Hypothalamus (tissue), 51 donors: Measurements from ENCODE around the gene KIF25.
A peak's percentile ranks its signal among the peaks of the same experiment; 100 is the strongest.

Experiments used
- DNase-seq, 51 donors: peaks; one replicate each; lab custom pipeline; 2025; lab: John Stamatoyannopoulos, UW

The KIF25 gene, protein sequence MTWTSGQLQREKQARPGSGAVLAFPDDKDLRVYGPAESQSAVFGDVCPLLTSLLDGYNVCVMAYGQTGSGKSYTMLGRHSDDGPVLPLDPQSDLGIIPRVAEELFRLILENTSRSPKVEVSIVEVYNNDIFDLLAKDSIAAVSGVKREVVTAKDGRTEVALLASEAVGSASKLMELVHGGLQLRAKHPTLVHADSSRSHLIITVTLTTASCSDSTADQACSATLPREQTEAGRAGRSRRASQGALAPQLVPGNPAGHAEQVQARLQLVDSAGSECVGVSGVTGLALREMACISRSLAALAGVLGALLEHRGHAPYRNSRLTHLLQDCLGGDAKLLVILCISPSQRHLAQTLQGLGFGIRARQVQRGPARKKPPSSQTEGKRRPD

DNA sequence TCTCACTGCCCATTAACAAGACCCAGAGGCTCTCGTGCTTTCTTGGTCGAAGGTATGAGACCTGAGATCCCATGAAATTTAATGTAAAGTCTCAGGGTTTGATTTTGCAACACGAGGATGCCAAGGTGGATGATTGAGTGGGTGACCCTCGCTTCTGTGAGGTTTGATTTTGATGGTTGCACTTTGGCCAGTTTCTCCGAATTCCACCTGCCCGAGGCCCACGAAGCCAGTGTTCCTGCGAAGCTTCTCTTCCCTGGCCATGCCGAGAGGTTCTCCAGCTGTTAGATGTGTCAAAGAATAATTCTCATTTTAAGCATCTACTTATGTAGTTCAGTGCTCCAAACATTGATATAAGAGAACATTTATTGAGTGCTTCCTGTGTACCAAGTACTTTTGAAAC lies at the start of gene KIF25:
Gene KIF25, plus strand, starts transcription at position 30 of the 400 bp plus-strand sequence. CDS start 31,915 bp downstream, outside the sequence.
- DNase-seq, result no peak

DNA sequence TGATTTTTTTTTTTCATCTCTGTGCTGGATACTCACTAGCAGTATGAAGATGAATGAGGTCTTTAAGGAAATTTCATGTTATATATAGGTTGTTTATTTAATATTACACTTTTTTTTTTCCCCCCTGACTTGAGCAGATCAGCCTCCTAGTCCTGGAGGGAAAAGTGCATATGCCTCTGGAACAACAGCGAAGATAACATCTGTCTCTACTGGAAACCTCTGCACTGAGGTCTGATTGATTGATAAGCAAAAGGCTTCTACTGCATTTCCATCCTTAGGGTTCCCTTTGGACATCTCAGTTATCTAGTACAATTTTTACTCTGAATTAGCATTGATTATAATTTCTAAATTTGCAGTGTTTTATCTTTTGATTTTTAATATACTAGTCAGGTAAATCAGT lies 49.8 kb upstream of the KIF25 start:
- no peak for DNase-seq

DNA sequence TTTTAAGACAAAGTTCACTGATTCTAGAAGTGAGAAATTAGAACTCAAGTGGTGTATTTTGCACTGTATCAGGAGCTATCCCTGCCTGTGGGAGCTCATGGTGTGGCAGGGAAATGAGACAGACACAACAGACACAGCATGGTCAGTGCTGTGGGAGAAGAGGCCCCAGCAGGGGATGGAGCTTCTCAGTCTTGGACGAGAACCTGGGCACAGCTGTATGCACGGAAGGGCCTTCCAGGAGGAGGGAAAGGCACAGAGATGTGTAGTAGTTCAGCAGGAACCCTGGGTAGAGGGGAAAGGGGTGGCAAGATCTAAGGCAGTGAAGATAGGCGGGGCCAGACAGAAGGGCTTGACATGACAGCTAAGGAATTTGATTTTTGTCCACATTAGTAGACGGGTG lies 48.8 kb upstream of the KIF25 start:
- no peak for DNase-seq

DNA sequence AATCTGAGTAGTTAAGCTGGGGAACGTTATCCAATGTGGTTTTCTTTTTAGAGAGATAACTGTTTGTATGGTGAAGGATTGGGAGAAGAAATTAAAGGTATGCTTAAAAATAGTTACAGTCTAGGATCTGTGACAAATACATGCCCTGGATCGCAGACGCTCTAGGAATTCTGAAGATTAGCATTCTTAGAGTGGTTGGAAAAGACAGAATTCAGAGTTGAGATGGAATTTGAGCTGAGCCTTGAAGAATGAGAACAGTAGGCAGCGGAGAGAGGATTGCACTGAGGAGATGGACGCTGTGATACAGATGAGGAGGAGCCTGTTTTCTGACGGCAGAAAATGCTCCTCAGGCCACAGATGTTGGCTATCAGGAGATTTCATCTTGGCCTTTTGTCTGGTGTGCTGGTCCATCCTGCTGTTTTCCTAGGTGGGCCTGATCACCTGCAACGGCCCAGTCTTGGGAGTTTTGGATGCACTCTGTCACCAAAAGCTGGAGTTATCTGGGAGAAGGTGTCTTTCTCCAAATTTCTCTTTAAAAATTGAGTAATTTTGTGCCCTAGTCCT lies 48.3 kb upstream of the KIF25 start:
- no peak for DNase-seq

DNA sequence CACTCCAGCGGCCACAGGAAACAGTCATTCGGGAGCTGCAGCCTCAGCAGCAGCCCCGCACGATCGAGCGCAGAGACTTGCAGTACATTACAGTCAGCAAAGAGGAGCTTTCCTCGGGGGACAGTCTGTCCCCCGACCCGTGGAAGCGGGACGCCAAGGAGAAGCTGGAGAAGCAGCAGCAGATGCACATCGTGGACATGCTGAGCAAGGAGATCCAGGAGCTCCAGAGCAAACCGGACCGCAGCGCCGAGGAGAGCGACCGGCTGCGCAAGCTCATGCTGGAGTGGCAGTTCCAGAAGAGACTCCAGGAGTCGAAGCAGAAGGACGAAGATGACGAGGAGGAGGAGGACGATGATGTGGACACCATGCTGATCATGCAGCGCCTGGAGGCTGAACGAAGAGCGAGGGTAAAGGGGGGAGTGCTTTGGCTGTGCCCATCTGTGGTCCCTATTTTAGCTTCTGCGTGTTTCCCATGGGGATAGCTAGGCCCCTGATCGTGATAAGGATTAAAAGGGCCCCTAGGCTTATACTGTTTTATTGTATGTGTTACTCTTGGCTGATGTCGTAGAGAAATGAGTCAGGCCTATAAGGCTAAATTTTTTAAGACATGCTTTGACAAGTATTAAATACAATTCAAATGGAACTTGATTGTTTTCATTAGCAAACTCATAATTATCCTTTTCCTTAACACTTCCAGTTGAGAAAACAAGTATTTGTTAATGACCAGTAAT lies 45.5 kb upstream of the KIF25 start:
- no peak for DNase-seq

DNA sequence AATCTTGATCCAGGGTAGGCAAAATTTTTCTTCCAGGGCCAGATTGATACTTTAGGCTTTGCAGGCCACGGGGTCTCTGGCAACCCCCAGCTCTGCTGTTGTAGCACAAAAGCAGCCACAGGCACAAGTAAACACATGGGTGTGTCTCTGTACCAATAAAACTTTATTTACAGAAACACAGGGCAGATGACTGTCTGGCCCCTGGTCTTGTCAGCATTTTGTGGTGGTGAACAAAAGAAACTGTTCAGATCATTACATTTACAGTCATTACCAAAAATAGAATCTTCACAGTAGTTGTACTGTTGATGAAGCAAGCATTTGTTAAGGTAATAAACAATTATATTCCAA lies 45.0 kb upstream of the KIF25 start:
- DNase-seq, result no peak

DNA sequence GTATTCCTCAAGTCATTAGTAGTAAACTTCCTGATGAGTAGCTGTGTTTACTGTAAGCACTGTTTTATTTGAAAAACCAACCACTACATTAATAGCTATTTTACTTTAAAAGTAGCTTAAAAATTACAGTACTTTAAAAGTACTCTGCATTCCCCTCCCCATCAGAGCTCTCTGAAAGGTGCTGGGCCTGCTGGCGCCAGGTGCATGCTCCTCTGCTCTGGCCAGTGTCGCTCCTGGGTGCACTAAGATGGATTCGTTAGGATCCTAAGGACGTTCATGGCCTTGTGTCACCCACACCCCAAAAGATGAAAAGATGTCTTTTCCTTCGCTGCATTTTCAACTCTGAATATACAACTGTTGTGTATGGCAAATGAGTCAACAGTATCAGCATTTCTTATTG lies 43.9 kb upstream of the KIF25 start:
- DNase-seq, result no peak

DNA sequence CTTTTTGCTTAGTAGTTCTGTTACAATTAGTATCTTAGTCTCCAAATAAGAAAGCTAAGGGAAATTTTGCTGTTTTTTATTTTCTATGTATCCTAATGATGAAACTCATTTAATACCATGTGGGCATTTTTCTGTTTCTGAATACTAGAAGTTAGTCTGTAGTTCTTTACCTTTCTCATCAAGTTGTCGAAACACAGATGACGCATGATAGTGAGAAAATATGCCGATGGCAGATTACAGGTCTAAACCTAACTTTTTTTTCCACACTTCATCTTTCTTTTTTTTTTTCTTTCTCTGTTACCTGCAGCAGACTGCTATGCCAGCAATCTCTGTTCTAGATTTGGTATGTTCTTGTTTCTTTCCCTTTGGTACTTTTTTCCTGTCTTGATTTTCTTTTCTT lies 43.3 kb upstream of the KIF25 start:
- no peak for DNase-seq

DNA sequence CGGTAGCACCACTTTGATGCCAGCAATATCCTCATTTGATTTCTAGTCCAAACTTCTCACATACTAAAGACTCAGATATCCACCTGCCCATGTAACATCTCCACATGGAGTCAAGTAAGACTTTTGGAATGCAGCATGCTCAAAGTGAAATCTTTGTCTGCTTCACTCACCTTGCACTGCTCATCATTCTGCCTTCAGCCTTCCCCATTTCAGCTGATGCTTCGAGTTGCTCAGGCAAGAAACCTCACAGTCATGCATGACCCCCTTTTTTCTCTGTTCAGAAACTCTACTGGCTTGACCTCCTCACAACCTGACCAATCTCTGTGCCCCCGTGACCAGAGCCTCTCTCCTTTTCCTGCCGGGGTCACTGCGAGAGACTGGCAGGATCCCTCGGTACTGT lies 41.0 kb upstream of the KIF25 start:
- DNase-seq, result no peak

DNA sequence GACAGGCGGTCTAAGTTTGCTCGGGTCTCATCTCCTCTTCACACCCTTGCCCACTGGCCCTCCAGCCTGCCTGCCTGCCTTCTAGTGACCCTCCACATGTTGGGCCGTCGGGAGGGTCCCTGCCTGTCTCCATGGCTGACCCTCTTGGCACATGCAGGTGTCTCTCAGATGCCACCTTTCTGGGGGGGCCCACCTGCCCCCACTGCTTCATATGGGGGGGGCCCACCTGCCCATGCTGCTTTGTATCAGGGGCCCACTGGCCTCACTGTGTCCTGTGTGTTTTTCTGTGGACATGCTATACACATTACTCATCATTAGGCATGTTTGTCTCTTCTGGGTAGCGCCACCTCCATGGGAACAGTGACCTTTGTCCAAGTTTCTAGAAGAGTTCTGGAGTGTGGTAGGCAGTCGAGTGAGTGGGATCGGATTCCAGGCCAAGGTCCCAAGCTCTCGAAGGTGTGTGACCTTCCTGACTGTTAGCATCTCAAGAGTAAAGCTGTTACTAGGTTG lies 40.4 kb upstream of the KIF25 start:
- DNase-seq, result no peak

DNA sequence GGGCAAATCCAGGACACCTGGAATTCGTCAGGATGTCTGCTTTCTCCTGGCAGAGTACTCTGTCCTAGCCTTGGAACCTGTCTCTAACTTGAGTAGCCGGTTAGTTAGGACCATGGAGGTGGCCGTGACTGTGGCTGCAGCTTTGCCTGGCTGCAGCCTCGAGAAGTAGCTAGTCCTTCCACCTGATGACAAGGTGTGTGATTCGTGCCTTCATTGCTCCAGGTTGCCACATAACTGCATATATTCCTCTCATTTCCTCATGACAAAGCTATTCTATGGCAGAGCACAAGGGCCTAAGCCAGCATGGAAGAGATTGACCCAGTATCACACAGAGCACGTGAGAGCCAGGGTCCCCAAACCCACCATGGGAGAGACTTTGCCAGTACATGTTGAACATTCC lies 39.8 kb upstream of the KIF25 start:
- DNase-seq, result no peak

DNA sequence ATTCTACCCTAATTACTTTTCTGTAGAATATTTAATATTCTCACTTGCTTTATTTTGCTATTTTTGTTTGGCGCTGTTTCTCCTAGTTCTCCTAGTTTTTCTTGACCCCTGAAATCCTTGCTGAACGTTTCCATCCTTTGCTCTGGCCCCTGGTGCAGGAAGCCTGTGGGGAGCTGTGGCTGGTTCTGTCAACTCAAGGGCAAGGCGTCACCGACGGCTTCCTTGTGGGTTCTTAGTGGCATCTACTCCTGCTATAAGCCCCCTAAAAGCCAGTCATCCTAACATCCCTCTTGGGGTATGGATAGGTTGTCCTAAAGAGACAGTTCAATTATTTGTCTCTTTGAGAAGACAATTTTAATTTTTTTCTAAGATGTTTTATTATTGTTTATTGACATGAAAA lies 36.9 kb upstream of the KIF25 start:
- no peak for DNase-seq

DNA sequence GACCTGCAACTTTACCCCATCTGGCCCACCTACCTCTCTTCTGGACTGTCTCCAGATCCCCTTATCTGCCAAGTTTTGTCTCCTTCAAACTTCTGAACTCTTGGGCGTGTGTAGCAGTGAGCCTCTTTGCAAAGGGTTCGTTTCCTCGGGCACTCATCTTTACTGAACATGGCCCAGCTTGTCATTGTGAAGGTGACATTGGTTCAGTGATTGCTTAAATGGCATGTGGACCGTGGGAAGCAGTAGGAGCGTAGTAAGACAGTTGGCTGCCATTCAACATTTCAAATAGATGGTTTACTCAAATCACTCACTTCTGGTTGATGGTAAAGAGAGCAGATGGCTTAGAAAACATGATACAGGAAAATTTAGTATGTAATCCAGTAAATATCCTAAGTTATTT lies 34.8 kb upstream of the KIF25 start:
- no peak for DNase-seq

DNA sequence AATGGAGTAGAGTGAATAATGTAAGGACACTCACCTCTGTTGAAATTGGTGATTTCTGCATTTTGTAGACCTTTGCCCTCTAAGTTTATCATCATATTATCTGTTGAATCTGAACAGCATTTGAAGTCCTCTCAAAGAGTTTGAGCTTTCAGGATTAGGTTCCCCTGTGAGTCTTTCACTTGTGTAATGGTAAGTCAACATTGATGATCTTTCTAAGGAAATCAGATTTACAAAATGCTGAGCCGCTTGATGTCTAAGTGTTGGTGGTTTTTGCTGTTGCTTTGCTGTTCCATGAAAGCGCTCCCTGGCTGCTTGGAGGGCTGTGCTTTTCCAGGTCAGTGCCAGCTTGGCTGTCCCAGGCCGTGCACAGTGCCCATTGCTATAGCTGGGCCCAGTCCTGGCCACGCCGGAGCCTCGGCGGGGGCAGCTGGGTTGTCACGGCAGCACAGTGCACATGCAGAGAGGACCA lies 33.8 kb upstream of the KIF25 start:
- peak in 9 of 51 donors; percentile 13 to 46 (median 18) for DNase-seq

DNA sequence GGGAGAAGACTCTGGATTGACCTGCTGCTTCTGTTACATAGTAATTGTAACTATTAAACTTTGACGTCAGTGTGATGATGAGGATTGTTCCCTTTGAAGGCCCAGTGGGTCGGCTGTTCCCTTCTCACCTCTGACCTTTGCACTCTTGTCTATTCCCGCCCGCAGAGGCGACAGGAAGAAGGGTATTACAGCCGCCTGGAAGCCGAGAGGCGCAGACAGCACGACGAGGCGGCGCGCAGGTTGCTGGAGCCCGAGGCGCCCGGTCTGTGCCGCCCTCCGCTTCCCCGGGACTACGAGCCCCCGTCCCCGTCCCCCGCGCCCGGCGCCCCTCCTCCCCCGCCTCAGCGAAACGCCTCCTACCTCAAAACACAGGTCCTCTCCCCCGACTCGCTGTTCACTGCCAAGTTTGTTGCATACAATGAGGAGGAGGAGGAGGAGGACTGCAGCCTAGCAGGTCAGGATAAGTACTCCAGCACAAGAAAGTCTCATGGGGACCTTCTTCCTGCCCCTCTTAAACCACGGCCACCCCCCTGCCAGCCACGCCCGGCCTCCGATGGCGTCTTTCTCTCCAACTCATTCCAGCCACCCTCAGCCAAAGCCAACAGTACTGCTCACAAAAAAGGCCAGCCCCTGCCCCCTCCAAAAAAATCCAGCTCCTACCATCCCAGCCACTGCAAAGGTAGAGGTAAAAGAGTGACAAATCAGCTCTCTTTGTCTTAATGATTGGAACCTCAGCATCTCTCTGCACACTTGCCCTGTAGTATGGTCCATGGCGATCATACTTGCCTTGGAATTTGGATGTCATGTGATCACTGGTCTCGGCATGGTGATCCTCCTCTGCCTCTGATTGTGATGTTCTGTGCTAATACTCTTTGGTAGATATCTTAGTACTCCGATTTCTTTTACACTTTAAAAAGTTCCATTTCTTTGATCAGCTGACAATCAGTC lies 31.6 kb upstream of the KIF25 start:
- no peak for DNase-seq

DNA sequence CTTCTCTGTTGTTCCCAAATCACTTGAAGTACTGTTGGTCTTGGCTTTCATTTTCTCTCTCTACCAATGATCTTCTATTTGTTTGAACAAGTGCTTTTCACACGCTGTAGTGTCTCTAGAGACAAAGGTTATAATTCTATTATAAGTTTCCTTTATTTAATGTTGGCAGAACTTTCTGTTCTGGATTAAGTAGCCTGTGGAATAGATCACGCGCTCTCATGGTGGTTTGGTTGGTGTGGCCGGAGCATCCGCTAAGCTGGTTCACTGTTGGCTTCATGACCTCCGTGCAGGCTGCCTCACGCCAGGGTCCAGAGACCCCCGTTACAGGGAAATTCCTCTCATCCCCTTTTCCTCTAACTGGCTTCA lies 30.9 kb upstream of the KIF25 start:
- no peak for DNase-seq

DNA sequence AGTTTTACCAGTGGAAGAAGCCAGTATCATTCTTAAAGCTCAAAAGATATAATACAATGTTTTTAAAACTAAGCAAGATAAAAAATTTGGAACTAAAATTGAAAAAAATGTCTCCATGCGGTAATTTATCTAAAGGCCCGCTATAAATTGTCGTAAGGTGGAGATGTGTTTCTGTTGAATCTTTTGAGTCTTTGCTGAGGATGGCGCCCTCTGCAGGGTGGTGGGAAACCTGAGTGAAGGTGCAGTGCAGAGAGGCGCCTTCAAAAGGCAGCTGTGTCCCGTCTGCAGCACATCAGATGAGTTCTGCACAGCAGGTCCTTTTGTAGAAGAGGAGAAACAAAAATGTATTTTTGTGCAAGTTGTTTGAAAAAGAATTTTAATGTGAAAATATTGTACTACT lies 29.4 kb upstream of the KIF25 start:
- DNase-seq, result peak in 1 of 51 donors; percentile 9

DNA sequence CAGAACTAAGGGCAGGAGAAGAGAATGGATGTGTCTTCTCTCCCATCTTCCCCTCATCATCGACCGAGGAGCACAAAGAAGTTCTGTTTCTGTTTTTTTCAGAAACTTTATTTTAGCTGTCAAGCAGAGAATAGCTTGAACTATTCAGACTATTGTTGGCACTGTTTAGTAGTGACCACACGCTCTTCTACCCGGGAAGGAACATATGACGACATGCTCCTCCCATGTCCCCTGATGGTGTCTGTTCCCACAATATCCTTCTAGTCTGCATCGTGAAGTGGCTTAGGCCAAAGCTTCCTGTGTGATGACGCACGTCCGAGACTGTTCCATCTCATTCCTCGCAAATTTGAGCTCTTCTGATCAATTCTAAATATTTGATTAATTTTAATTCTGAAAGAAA lies 27.2 kb upstream of the KIF25 start:
- peak in 9 of 51 donors; percentile 12 to 40 (median 24) for DNase-seq

DNA sequence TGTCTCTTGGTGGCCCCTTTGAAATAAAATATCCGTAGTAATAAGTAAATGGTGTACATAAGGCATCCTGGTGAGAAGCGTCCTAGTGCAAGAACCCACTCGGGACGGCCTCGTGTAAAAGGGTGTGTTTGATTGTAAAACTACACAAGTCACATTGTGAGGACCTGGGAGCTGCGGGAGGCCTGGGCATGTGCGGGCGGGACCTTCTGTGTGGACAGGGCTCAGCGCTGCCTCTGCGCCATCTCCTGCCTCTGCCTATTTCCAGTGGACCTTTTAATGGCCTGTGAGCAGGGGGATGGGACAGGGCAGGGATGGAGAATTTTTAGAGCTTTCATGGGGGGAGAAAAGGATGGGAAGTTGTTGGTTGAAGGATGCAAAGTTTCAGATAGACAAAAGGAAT lies 25.3 kb upstream of the KIF25 start:
- no peak for DNase-seq

DNA sequence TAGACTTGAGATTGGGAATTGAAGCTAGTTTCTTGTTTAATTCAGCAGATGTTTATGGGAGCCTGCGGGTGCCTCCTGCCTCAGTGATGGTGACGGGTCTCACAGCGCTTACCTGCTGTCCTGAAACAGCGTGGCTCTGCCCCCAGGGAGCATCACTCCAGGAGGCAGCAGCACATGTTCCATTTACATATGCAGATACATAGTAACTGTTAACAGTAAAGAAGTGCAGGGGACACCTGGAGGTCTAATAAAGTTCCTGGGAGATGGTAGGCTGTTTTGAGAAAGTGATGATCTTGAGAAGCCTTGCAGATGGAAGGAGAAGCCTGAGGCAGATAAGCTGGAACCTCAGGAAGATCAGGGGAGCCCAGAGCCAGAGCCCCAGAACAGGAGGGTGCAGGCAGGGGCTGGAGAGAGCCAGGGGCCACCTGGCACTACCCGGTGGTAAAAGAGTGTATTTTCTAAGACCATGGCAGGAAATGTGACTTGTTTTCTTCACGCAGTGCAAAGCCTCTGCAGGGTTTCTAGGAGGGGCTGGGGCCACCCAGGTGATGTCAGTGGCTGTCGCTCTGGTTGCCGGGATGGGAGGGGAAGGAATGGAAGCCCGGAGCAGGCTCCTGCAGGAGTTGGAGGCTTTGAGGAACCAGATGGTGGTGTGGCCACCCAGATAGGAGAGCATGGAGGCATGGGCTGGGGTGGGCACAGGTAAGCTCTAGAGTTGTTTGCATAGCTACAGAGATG lies 24.2 kb upstream of the KIF25 start:
- no peak for DNase-seq
